22Rv1 (cell line): Measurements from ENCODE around the gene RAB14.

Experiments used
- CTCF ChIP-seq: fragments of 450-650 bp; IDR thresholded peaks from 2 replicates; pipeline ENCODE4 v1.5.1; 2017; ENCODE audit warnings: mild to moderate bottlenecking
- ZFX ChIP-seq: fragments of 450-650 bp; IDR thresholded peaks from 2 replicates; pipeline ENCODE4 v1.6.1; 2017; ENCODE audit warnings: antibody characterized with exemption, borderline replicate concordance

GRCh38 chr9:121200356-121200755, 1.3 kb downstream of the RAB14 start:
- TF ChIP-seq CTCF, result no peak
- no peak for TF ChIP-seq ZFX
